IMR-90 (cell line): ENCODE measurements around the gene TALDO1. TPM values are rescaled to one million over a fixed set of nuclear protein-coding genes. Genes with fewer than 3 reads are reported as not detected.
A peak's percentile ranks its signal among the peaks of the same experiment; 100 is the strongest.

ENCODE experiments used
- ATAC-seq: fragments of 200-7000 bp; cut with Tn5 transposase; 2 replicates; pipeline ENCODE4 v1.9.1; 2020; ENCODE audit warnings: low read depth, mild to moderate bottlenecking, moderate library complexity
- BruUV-seq: library from RNA; stranded (reverse); fragments of 400-500 nt; replicated peaks from 2 replicates; lab custom pipeline; 2021; lab: Mats Ljungman, UMichigan
- CTCF ChIA-PET: fragments of 300-600 bp; formaldehyde crosslinking; extraction: SDS; loops from one replicate; lab custom pipeline; 2021; ENCODE audit warnings: antibody characterized with exemption; lab: Yijun Ruan, JAX
- POLR2A ChIA-PET: fragments of 300-600 bp; sonication (Branson Sonifier 250); formaldehyde crosslinking; loops from one replicate; lab custom pipeline; 2022; ENCODE audit warnings: antibody characterized with exemption; ENCODE audit not compliant: unreplicated experiment; lab: Charles Lee
- DNase-seq: peaks from one replicate; pipeline ENCODE4 v3.0.0; 2013
- H2AFZ ChIP-seq: replicated peaks from 2 replicates; pipeline ENCODE3; 2013; ENCODE audit warnings: low read length, mild to moderate bottlenecking; ENCODE audit not compliant: poor library complexity
- H2AK5ac ChIP-seq: 2 replicates; pipeline ENCODE4 v1.6.1; 2013; ENCODE audit warnings: low read depth, low read length, inconsistent platforms
- H2AK9ac ChIP-seq: replicated peaks from 2 replicates; pipeline ENCODE3; 2013; ENCODE audit warnings: mild to moderate bottlenecking, low read depth, low read length, moderate library complexity; ENCODE audit not compliant: poor library complexity
- H2BK120ac ChIP-seq: 2 replicates; pipeline ENCODE4 v1.6.1; 2013; ENCODE audit warnings: low read depth, low read length, inconsistent platforms
- H2BK15ac ChIP-seq: 3 replicates; pipeline ENCODE4 v1.6.1; 2013; ENCODE audit warnings: low read depth, low read length, inconsistent platforms
- H2BK20ac ChIP-seq: 2 replicates; pipeline ENCODE4 v1.6.1; 2013; ENCODE audit warnings: low read depth, mild to moderate bottlenecking, inconsistent platforms, low read length, moderate library complexity
- H2BK5ac ChIP-seq: 2 replicates; pipeline ENCODE4 v1.6.1; 2013; ENCODE audit warnings: mild to moderate bottlenecking, low read depth, low read length, inconsistent platforms; ENCODE audit not compliant: poor library complexity, severe bottlenecking
- H3K14ac ChIP-seq: replicated peaks from 2 replicates; pipeline ENCODE4 v1.6.1; 2013; ENCODE audit warnings: low read depth, low read length, inconsistent platforms
- H3K18ac ChIP-seq: 2 replicates; pipeline ENCODE4 v1.6.1; 2013; ENCODE audit warnings: low read depth, low read length, control low read depth
- H3K23ac ChIP-seq: 2 replicates; pipeline ENCODE4 v1.6.1; 2013; ENCODE audit warnings: low read depth, low read length, inconsistent platforms
- H3K27ac ChIP-seq: 2 replicates; pipeline ENCODE4 v1.5.1; 2013; ENCODE audit warnings: mild to moderate bottlenecking, control low read depth, low read length; ENCODE audit not compliant: insufficient read depth
- H3K27me3 ChIP-seq: 2 replicates; pipeline ENCODE4 v1.6.1; 2013; ENCODE audit warnings: low read length; ENCODE audit not compliant: control insufficient read depth, insufficient read depth
- H3K36me3 ChIP-seq: 2 replicates; pipeline ENCODE4 v1.6.1; 2013; ENCODE audit warnings: low read length, mixed read lengths; ENCODE audit not compliant: control insufficient read depth, insufficient read depth
- H3K4ac ChIP-seq: 2 replicates; pipeline ENCODE4 v1.6.1; 2013; ENCODE audit warnings: low read depth, low read length, inconsistent platforms
- H3K4me1 ChIP-seq: 2 replicates; pipeline ENCODE4 v1.6.1; 2013; ENCODE audit warnings: low read length, mixed read lengths; ENCODE audit not compliant: control insufficient read depth, insufficient read depth
- H3K4me2 ChIP-seq: 2 replicates; pipeline ENCODE4 v1.6.1; 2013; ENCODE audit warnings: low read depth, mild to moderate bottlenecking, control low read depth, low read length, moderate library complexity
- H3K4me3 ChIP-seq: 2 replicates; pipeline ENCODE4 v1.5.1; 2013; ENCODE audit warnings: low read depth, mild to moderate bottlenecking, control low read depth, low read length, moderate library complexity; ENCODE audit not compliant: insufficient read depth
- H3K56ac ChIP-seq: 2 replicates; pipeline ENCODE4 v1.6.1; 2013; ENCODE audit warnings: low read length, inconsistent platforms; ENCODE audit not compliant: insufficient read depth; ENCODE audit errors: extremely low read depth
- H3K79me1 ChIP-seq, 2 experiments: 2 replicates each; pipeline ENCODE4 v1.6.1; 2013; ENCODE audit warnings: low read length in 2 of 2, inconsistent platforms in 1 of 2, low read depth in 1 of 2
- H3K9ac ChIP-seq: 2 replicates; pipeline ENCODE4 v1.6.1; 2013; ENCODE audit warnings: low read depth, low read length, control low read depth
- H3K9me1 ChIP-seq: 2 replicates; pipeline ENCODE4 v1.6.1; 2013; ENCODE audit warnings: low read length, inconsistent platforms; ENCODE audit not compliant: insufficient read depth
- H3K9me3 ChIP-seq: 2 replicates; pipeline ENCODE4 v1.6.1; 2013; ENCODE audit warnings: low read length; ENCODE audit not compliant: control insufficient read depth, insufficient read depth
- H4K20me1 ChIP-seq: 2 replicates; pipeline ENCODE4 v1.6.1; 2013; ENCODE audit warnings: low read length, inconsistent platforms; ENCODE audit not compliant: insufficient read depth
- H4K5ac ChIP-seq: 2 replicates; pipeline ENCODE4 v1.6.1; 2013; ENCODE audit warnings: mild to moderate bottlenecking, low read depth, low read length, control low read depth
- H4K8ac ChIP-seq, 2 experiments: 2 replicates each; pipeline ENCODE4 v1.6.1; 2013; ENCODE audit warnings: low read depth in 2 of 2, low read length in 2 of 2, control low read depth in 1 of 2, inconsistent platforms in 1 of 2
- H4K91ac ChIP-seq: 2 replicates; pipeline ENCODE4 v1.6.1; 2013; ENCODE audit warnings: low read depth, low read length, inconsistent platforms; ENCODE audit not compliant: insufficient read depth
- CHD1 ChIP-seq: IDR thresholded peaks from 2 replicates; pipeline ENCODE4 v1.6.1; 2012; ENCODE audit warnings: low read depth, low read length, improper control_type of control experiment
- RFX5 ChIP-seq: IDR thresholded peaks from 2 replicates; pipeline ENCODE4 v1.8.0; 2012; ENCODE audit warnings: low read depth, mild to moderate bottlenecking, low read length, moderate library complexity
- WGBS, 2 experiments: methylation state at CpG; one replicate each; pipeline versions ENCODE4 v1.1.5 to v1.1.7; 2013; ENCODE audit warnings: missing lambda C conversion rate in 2 of 2; ENCODE audit not compliant: insufficient read length in 1 of 2; ENCODE audit errors: extremely low coverage in 2 of 2; 5-methylcytosine and 5-hydroxymethylcytosine counted together
- dilution Hi-C: fragments of 300-500 bp; cut with HindIII; formaldehyde crosslinking; loops from one replicate; pipeline ENCODE4 v1.14.3; 2018; ENCODE audit warnings: low sequenced_read_pairs; ENCODE audit not compliant: unreplicated experiment
- in situ Hi-C: fragments of 300-500 bp; cut with MboI; formaldehyde crosslinking; loops from 3 replicates; pipeline ENCODE4 v1.14.3; 2019; ENCODE audit warnings: low sequenced_read_pairs, inconsistent platforms, mixed read lengths
- intact Hi-C: fragments of 100-400 bp; cut with micrococcal nuclease; formaldehyde crosslinking; loops from 2 replicates; pipeline ENCODE4 v1.10.0; 2022
- polyA plus RNA-seq, 3 experiments: library from polyadenylated mRNA; depleted of rRNA; stranded (reverse); fragments of >200 nt; gene quantifications; 2 replicates each; pipeline ENCODE4 v1.2.3, GENCODE V29; 2012; ENCODE audit warnings: low replicate concordance in 1 of 3
- total RNA-seq: library from RNA; depleted of rRNA; stranded (reverse); fragments of >200 nt; gene quantifications from 2 replicates; pipeline ENCODE4 v1.2.3, GENCODE V29; 2012

TALDO1 gene
- total and polyA plus RNA-seq, 2 of the 4 experiments (the other 2 are of a cell fraction): 147 to 210 TPM

- DNase-seq (no peak), ATAC-seq (no peak)
- no TSS peak for BruUV-seq
- H3K4me3 ChIP-seq: no peak overlapping the region
- H2BK20ac ChIP-seq: no peak overlapping the region
- H3K9me3 ChIP-seq: no peaks in the 10 kb centered on the region
- no peaks in the 10 kb centered on the region for H4K20me1 ChIP-seq
- no peak overlapping the region for H2BK5ac ChIP-seq
- H3K4ac ChIP-seq: no peak overlapping the region; the same call in 1 of the 2 replicates
- no peak overlapping the region; a peak in 1 of 4 replicates for H4K8ac ChIP-seq
- H3K4me1 ChIP-seq: peaks cover 21% of the 10 kb centered on the region
- peaks cover 0 to 43% of the 10 kb centered on the region in 2 experiments for H3K79me1 ChIP-seq
- H3K18ac ChIP-seq: no peak overlapping the region; the same call in 1 of the 2 replicates
- no peak overlapping the region for H3K14ac ChIP-seq
- in situ Hi-C loops (no loop called here), dilution Hi-C loops (no loop called here), intact Hi-C loops (no loop called here)
- CTCF ChIA-PET: no interaction called here
- no peak for TF ChIP-seq RFX5
- TF ChIP-seq CHD1: no peak
- WGBS, 2 experiments: 97% methylated on average over 6 of the region's 16 CpGs; no CpG with 5 or more reads in 1 of the 2 experiments
- peak overlapping the region; percentile 95; the same call in 1 of the 2 replicates for H2AK5ac ChIP-seq
- H3K9ac ChIP-seq: 0 out of 2 replicates have a peak overlapping the region, but pooled peaks have one; percentile 68
- H3K23ac ChIP-seq: no peak overlapping the region
- H2AFZ ChIP-seq: peak overlapping the region; percentile 78
- no peak overlapping the region; the same call in 2 of the 3 replicates for H2BK15ac ChIP-seq
- peaks cover 13% of the 10 kb centered on the region for H3K9me1 ChIP-seq
- H4K5ac ChIP-seq: peak overlapping the region; percentile 78; the same call in 1 of the 2 replicates
- peak overlapping the region; percentile 86 for H2AK9ac ChIP-seq
- POLR2A ChIA-PET: no interaction called here
- H4K91ac ChIP-seq: peak overlapping the region; percentile 74; the same call in 1 of the 2 replicates
- H3K27ac ChIP-seq: no peak overlapping the region
- H3K56ac ChIP-seq: no peak overlapping the region
- H2BK120ac ChIP-seq: 0 out of 2 replicates have a peak overlapping the region, but pooled peaks have one; percentile 8
- H3K4me2 ChIP-seq: no peak overlapping the region
- no peaks in the 10 kb centered on the region for H3K27me3 ChIP-seq
- H3K36me3 ChIP-seq: peaks cover 6% of the 10 kb centered on the region; the same call in 1 of the 2 replicates
These were observed 39.3 kb upstream of the TALDO1 start for GRCh38 chr11:707817-708420.
